ENCODE results near the gene SMAD2.

DNA sequence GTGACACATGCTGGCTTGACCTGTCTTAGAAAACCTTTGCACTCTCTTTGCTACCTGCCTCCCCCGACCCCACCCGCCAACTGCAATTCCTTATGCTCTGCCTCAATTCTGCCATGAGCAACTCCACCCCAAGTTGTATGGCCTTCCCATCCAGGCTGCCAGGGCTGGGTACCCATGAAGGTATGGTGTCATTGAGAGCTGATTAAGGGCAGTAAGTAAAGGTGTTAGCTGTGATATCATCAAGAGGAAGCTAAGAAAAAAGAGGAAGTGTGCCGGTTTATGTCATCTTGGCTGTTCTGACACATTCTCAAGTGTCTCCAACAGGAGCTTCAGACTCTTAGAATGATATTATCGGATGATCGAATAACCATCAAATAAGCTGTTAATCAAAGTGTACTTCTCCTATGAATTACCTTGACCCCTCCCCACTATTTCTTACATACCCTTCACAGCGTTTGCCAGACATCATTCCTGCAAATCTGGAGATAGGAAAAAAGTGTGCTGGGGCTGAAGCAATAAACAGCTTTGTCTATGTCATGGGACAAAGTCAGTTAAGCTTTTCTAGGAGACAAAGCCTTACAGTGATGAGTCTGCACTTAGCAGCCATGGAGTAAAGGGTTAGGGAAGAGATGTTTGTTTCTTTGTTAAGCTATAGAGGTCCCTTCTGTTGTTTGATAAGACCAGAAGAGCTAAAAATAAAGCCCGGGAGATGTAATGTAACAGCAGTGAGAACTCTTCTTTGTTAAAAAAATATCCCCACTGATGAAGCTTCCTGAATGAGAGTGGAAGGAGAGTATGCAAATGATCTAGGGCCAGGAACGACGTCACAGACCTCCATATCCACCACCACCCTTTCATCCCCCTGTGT, 40.4 kb upstream of the SMAD2 start:
- TF ChIP-seq, protein P1, sequence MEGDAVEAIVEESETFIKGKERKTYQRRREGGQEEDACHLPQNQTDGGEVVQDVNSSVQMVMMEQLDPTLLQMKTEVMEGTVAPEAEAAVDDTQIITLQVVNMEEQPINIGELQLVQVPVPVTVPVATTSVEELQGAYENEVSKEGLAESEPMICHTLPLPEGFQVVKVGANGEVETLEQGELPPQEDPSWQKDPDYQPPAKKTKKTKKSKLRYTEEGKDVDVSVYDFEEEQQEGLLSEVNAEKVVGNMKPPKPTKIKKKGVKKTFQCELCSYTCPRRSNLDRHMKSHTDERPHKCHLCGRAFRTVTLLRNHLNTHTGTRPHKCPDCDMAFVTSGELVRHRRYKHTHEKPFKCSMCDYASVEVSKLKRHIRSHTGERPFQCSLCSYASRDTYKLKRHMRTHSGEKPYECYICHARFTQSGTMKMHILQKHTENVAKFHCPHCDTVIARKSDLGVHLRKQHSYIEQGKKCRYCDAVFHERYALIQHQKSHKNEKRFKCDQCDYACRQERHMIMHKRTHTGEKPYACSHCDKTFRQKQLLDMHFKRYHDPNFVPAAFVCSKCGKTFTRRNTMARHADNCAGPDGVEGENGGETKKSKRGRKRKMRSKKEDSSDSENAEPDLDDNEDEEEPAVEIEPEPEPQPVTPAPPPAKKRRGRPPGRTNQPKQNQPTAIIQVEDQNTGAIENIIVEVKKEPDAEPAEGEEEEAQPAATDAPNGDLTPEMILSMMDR (conservative IDR thresholded peaks at IDR 0.05): no peak
- TF ChIP-seq EZH2 (IDR thresholded peaks at IDR 0.05; ENCODE audit: low read depth): no peak
